Uterus (tissue), 4 donors: Measurements from ENCODE around the gene TFEB. TPM values are rescaled to one million over a fixed set of nuclear protein-coding genes. Genes with fewer than 3 reads are reported as not detected.

Source experiments
- DNase-seq, 2 donors: peaks; one replicate each; pipeline ENCODE4 v3.0.0-alpha.2; 2019 to 2020
- H3K27ac ChIP-seq, 2 donors: fragments of 200-600 bp; sonication (generic); 1 replicate in 1 of 2; 2 replicates in 1 of 2; pipeline ENCODE4 v1.5.1; 2016 to 2018
- H3K27me3 ChIP-seq, 2 donors: fragments of 200-600 bp; sonication (generic); one replicate each; pipeline ENCODE4 v1.5.1; 2018 to 2019; ENCODE audit warnings: control low read depth in 1 of 2
- H3K36me3 ChIP-seq, 2 donors: fragments of 200-600 bp; sonication (generic); one replicate each; pipeline ENCODE4 v1.5.1; 2019; ENCODE audit warnings: control low read depth in 1 of 2
- H3K4me1 ChIP-seq, 2 donors: fragments of 200-600 bp; sonication (generic); one replicate each; pipeline ENCODE4 v1.5.1; 2018 to 2019; ENCODE audit warnings: control low read depth in 1 of 2
- H3K4me3 ChIP-seq, 2 donors: fragments of 200-600 bp; sonication (generic); 1 replicate in 1 of 2; 2 replicates in 1 of 2; pipeline ENCODE4 v1.5.1; 2018 to 2019; ENCODE audit warnings: mild to moderate bottlenecking in 1 of 2
- H3K9me3 ChIP-seq, 2 donors: fragments of 200-600 bp; sonication (generic); one replicate each; pipeline ENCODE4 v1.5.1; 2019; ENCODE audit warnings: control low read depth in 1 of 2
- CTCF ChIP-seq, 4 experiments: fragments of 200-600 bp in 2 of 4; fragments of 450-650 bp in 2 of 4; sonication (generic) in 2 of 4; IDR thresholded peaks; one replicate each; pipeline ENCODE4 v1.5.1; 2016 to 2019; ENCODE audit warnings: antibody characterized with exemption in 4 of 4, mild to moderate bottlenecking in 2 of 4, moderate library complexity in 1 of 4
- POLR2A ChIP-seq, 2 donors: fragments of 450-650 bp; IDR thresholded peaks; one replicate each; pipeline ENCODE4 v1.6.1; 2016; ENCODE audit warnings: antibody characterized with exemption in 2 of 2, mild to moderate bottlenecking in 1 of 2, moderate library complexity in 1 of 2
- intact Hi-C: fragments of 100-400 bp; cut with DNase I; formaldehyde crosslinking; loops from one replicate; pipeline ENCODE4 v1.15.1; 2023; ENCODE audit warnings: low total_unique reads
- total RNA-seq, 4 donors: library from RNA; depleted of rRNA in 3 of 4; stranded (reverse); fragments of >200 nt in 3 of 4; gene quantifications; one replicate each; pipeline versions ENCODE4 v1.1.0 to v1.2.4, GENCODE V29; 2014 to 2023
- donor health status: DM: yes; HTN: yes; CAD: no.

Gene TFEB
- total RNA-seq, 4 donors from 2014 or later, result 8.8 to 31.7 (median 17.0) TPM

- H3K4me3 ChIP-seq, result no peak overlapping the region
- no peak for DNase-seq
- intact Hi-C loops, result no loop called here
- no peaks in the 10 kb centered on the region for H3K36me3 ChIP-seq
- no peak overlapping the region for H3K27ac ChIP-seq
- no peak for TF ChIP-seq POLR2A (IDR thresholded peaks at IDR 0.05)
- TF ChIP-seq CTCF (IDR thresholded peaks at IDR 0.05), result no peak
- H3K9me3 ChIP-seq, result no peaks in the 10 kb centered on the region
- no peaks in the 10 kb centered on the region for H3K4me1 ChIP-seq
- H3K27me3 ChIP-seq, result no peaks in the 10 kb centered on the region
Measured at GRCh38 chr6:41657131-41658094, 78.0 kb downstream of the TFEB start.

- DNase-seq, result no peak
- Histone ChIP-seq H3K4me3 (no peak overlapping the region), H3K4me1 (no peaks in the 10 kb centered on the region), H3K36me3 (no peaks in the 10 kb centered on the region), H3K27ac (no peak overlapping the region), H3K27me3 (no peaks in the 10 kb centered on the region), H3K9me3 (no peaks in the 10 kb centered on the region)
- TF ChIP-seq CTCF (IDR thresholded peaks at IDR 0.05), result no peak
- intact Hi-C loops, result no loop called here
Measured at GRCh38 chr6:41656002-41656691, 79.3 kb downstream of the TFEB start.

GRCh38 chr6:41655646-41656001 lies 79.8 kb downstream of the TFEB start:
- Histone ChIP-seq H3K4me3 (no peak overlapping the region), H3K27ac (no peak overlapping the region), H3K4me1 (no peaks in the 10 kb centered on the region), H3K9me3 (no peaks in the 10 kb centered on the region), H3K36me3 (no peaks in the 10 kb centered on the region), H3K27me3 (no peaks in the 10 kb centered on the region)
- DNase-seq, result no peak
- TF ChIP-seq CTCF (IDR thresholded peaks at IDR 0.05) (no peak), POLR2A (IDR thresholded peaks at IDR 0.05) (no peak)
- intact Hi-C loops, result no loop called here

GRCh38 chr6:41655176-41655575 lies 80.2 kb downstream of the TFEB start:
- no peaks in the 10 kb centered on the region for H3K27me3 ChIP-seq
- no peak overlapping the region for H3K4me3 ChIP-seq
- H3K4me1 ChIP-seq, result no peaks in the 10 kb centered on the region
- no peak for DNase-seq
- intact Hi-C loops, result no loop called here
- TF ChIP-seq CTCF (IDR thresholded peaks at IDR 0.05) (no peak), POLR2A (IDR thresholded peaks at IDR 0.05) (no peak)
- H3K36me3 ChIP-seq, result no peaks in the 10 kb centered on the region
- no peak overlapping the region for H3K27ac ChIP-seq
- H3K9me3 ChIP-seq, result no peaks in the 10 kb centered on the region

- DNase-seq, result no peak
- Histone ChIP-seq H3K9me3 (no peaks in the 10 kb centered on the region), H3K36me3 (no peaks in the 10 kb centered on the region), H3K4me1 (no peaks in the 10 kb centered on the region), H3K27me3 (no peaks in the 10 kb centered on the region), H3K27ac (no peak overlapping the region), H3K4me3 (no peak overlapping the region)
- TF ChIP-seq CTCF (IDR thresholded peaks at IDR 0.05) (no peak), POLR2A (IDR thresholded peaks at IDR 0.05) (no peak)
- intact Hi-C loops, result no loop called here
Measured at GRCh38 chr6:41654698-41655151, 80.7 kb downstream of the TFEB start.
